Small intestine (tissue), 16 donors: ENCODE data around the gene UGT2B10. TPM values are rescaled to one million over a fixed set of nuclear protein-coding genes. Genes with fewer than 3 reads are reported as not detected.
"Not testable (repeated sequence)": the region's sequence is repeated elsewhere in the genome, so short reads cannot be mapped to it uniquely, and the experiment has no call there.

Experiments used
- DNase-seq, 2 donors: peaks; one replicate each; pipeline versions ENCODE4 v3.0.0 to v3.0.0-alpha.2; 2013
- FAIRE-seq: peaks from 2 replicates; lab custom pipeline; 2012; peaks lifted over from hg19 to GRCh38; lab: Jason Lieb, UNC
- H3K27ac ChIP-seq, 3 donors: one replicate each; pipeline ENCODE4 v1.5.1; 2013; ENCODE audit warnings: low read length in 2 of 3, mild to moderate bottlenecking in 2 of 3, control low read depth in 1 of 3, inconsistent platforms in 1 of 3, low read depth in 1 of 3, moderate library complexity in 1 of 3
- H3K27me3 ChIP-seq, 3 donors: one replicate each; pipeline ENCODE4 v1.6.1; 2013; ENCODE audit warnings: low read length in 3 of 3, inconsistent platforms in 1 of 3; ENCODE audit not compliant: control insufficient read depth in 3 of 3, insufficient read depth in 3 of 3
- H3K36me3 ChIP-seq, 3 donors: one replicate each; pipeline ENCODE4 v1.6.1; 2013; ENCODE audit warnings: low read length in 3 of 3, inconsistent platforms in 1 of 3, low read depth in 1 of 3, mild to moderate bottlenecking in 1 of 3, moderate library complexity in 1 of 3; ENCODE audit not compliant: control insufficient read depth in 3 of 3, insufficient read depth in 2 of 3
- H3K4me1 ChIP-seq, 3 donors: one replicate each; pipeline ENCODE4 v1.6.1; 2013; ENCODE audit warnings: low read length in 2 of 3, inconsistent platforms in 1 of 3, low read depth in 1 of 3, mild to moderate bottlenecking in 1 of 3, moderate library complexity in 1 of 3; ENCODE audit not compliant: control insufficient read depth in 3 of 3, insufficient read depth in 2 of 3
- H3K4me3 ChIP-seq, 3 donors: one replicate each; pipeline ENCODE4 v1.5.1; 2013; ENCODE audit warnings: low read length in 3 of 3, control low read depth in 1 of 3, inconsistent platforms in 1 of 3, low read depth in 1 of 3, mild to moderate bottlenecking in 1 of 3, moderate library complexity in 1 of 3
- H3K9me3 ChIP-seq, 2 donors: one replicate each; pipeline ENCODE4 v1.6.1; 2013; ENCODE audit warnings: low read depth in 1 of 2, low read length in 1 of 2; ENCODE audit not compliant: control insufficient read depth in 2 of 2, insufficient read depth in 1 of 2
- WGBS, 3 donors: extraction: QIAGEN DNeasy Blood & Tissue Kit; methylation state at CpG; one replicate each; pipeline ENCODE4 v1.1.7; 2013; 5-methylcytosine and 5-hydroxymethylcytosine counted together
- long read RNA-seq, 10 donors: transcript quantifications; one replicate each; lab custom pipeline, GENCODE V29; 2026
- polyA plus RNA-seq, 4 donors: library from polyadenylated mRNA; stranded (reverse) in 3 of 4; unstranded in 1 of 4; fragments of 200-250 nt in 3 of 4; fragments of 120-200 nt in 1 of 4; gene quantifications; one replicate each; pipeline versions ENCODE4 v1.2.1 to v1.2.3, GENCODE V29; 2013
- donor health status: healthy with polysubstance abuse.
- donor health status: control.
- donor health status: control.
- donor health status: Bipolar disorder and iron deficiency.
- donor health status: healthy.

The UGT2B10 gene
- under 1 TPM in 2 of 4 donors, not detected in 2; 0.03 to 0.83 TPM for polyA plus RNA-seq
- long read RNA-seq, donor 1, partial matches to known transcripts, result 25 of 136 reads
- long read RNA-seq, donor 1, other reads (novel, unspliced or antisense), result 111 of 136 reads
- long read RNA-seq, donor 2, result 0 reads
- long read RNA-seq, donor 3, partial matches to known transcripts, result 29 of 63 reads
- long read RNA-seq, donor 3, other reads (novel, unspliced or antisense), result 34 of 63 reads
- long read RNA-seq, donor 4, result 0 reads
- long read RNA-seq, donor 5, partial matches to known transcripts, result 190 of 190 reads
- long read RNA-seq, donor 5, other reads (novel, unspliced or antisense), result 0 of 190 reads
- long read RNA-seq, donor 6, partial matches to known transcripts, result 103 of 103 reads
- long read RNA-seq, donor 6, other reads (novel, unspliced or antisense), result 0 of 103 reads
- long read RNA-seq, donor 7, result 0 reads
- long read RNA-seq, donor 8, result 0 reads
- long read RNA-seq, donor 9, result 0 reads
- long read RNA-seq, donor 10, partial matches to known transcripts, result 175 of 428 reads
- long read RNA-seq, donor 10, other reads (novel, unspliced or antisense), result 252 of 428 reads

DNA sequence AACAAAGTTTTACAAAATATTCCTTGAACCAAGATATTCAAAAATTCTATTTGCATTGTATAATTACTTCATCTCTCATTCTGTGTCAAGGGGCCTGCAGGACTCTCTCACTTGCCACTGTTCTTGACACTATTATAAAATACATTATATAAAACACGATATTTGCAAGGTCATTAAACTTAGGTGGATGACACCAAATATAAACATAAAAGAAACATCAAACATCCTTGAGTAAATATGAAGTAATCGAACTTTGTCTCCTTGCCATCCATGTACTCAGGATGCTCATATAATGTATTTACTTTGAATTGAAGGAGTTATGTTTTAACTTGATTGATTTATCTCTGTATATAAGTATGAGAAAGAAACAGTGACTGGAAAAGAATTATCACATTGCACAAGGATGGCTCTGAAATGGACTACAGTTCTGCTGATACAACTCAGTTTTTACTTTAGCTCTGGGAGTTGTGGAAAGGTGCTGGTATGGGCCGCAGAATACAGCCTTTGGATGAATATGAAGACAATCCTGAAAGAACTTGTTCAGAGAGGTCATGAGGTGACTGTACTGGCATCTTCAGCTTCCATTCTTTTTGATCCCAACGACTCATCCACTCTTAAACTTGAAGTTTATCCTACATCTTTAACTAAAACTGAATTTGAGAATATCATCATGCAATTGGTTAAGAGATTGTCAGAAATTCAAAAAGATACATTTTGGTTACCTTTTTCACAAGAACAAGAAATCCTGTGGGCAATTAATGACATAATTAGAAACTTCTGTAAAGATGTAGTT, at the start of gene UGT2B10:
TSS of gene UGT2B10 (plus strand) at position 378 of the 793 bp plus-strand sequence. CDS start at position 404, 26 bp downstream.
- H3K4me3 ChIP-seq, H3K4me1 ChIP-seq, H3K27ac ChIP-seq, H3K27me3 ChIP-seq, H3K36me3 ChIP-seq, H3K9me3 ChIP-seq: not testable (repeated sequence)
- WGBS, 3 donors, result 43 to 51% (median 45%) methylated on average over 4 of the region's 4 CpGs
- FAIRE-seq (peak; percentile 57), DNase-seq (peak in 1 of 2 donors; percentile 12)

DNA sequence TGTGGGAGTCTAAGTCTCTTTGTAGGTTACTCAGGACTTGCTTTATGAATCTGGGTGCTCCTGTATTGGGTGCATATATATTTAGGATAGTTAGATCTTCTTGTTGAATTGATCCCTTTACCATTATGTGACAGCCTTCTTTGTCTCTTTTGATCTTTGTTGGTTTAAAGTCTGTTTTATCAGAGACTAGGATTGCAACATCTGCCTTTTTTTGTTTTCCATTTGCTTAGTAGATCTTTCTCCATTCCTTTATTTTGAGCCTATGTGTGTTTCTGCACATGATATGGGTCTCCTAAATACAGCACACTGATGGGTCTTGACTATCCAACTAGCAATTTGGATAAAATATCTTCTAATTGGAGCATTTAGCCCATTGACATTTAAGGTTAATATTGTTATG, 44.0 kb upstream of the UGT2B10 start:
- H3K4me3 ChIP-seq, H3K4me1 ChIP-seq, FAIRE-seq, H3K27ac ChIP-seq, DNase-seq, H3K27me3 ChIP-seq, H3K36me3 ChIP-seq, H3K9me3 ChIP-seq: not testable (repeated sequence)

- DNase-seq, result no peak
- 80 to 91% (median 88%) methylated on average over 5 of the region's 5 CpGs for WGBS, 3 donors
- Histone ChIP-seq H3K9me3 (peaks cover 0 to 7% of the 10 kb centered on the region in 2 donors), H3K4me1 (no peaks in the 10 kb centered on the region), H3K27ac (no peak overlapping the region), H3K36me3 (peaks cover 0 to 5% (median 0%) of the 10 kb centered on the region in 3 donors), H3K4me3 (no peak overlapping the region), H3K27me3 (no peaks in the 10 kb centered on the region)
- FAIRE-seq, result no peak
These were observed 42.1 kb upstream of the UGT2B10 start for GRCh38 chr4:68773699-68774098.

- DNase-seq (no peak), FAIRE-seq (peak; percentile 99)
- Histone ChIP-seq H3K9me3 (peaks cover 0 to 11% of the 10 kb centered on the region in 2 donors), H3K4me3 (no peak overlapping the region), H3K36me3 (no peaks in the 10 kb centered on the region), H3K4me1 (no peaks in the 10 kb centered on the region), H3K27ac (no peak overlapping the region), H3K27me3 (no peaks in the 10 kb centered on the region)
- 79 to 92% (median 87%) methylated on average over 1 of the region's 1 CpG for WGBS, 3 donors
These were observed 35.6 kb upstream of the UGT2B10 start for GRCh38 chr4:68780232-68780631.

- peak; percentile 28 to 66 for DNase-seq
- Histone ChIP-seq H3K4me1 (no peaks in the 10 kb centered on the region), H3K36me3 (no peaks in the 10 kb centered on the region), H3K27ac (no peak overlapping the region), H3K27me3 (no peaks in the 10 kb centered on the region), H3K9me3 (no peaks in the 10 kb centered on the region), H3K4me3 (no peak overlapping the region)
- peak; percentile 73 for FAIRE-seq
- 22 to 56% (median 24%) methylated on average over 1 of the region's 1 CpG for WGBS, 3 donors
These were observed 18.7 kb upstream of the UGT2B10 start for GRCh38 chr4:68797048-68797447.

- no peak overlapping the region for H3K27ac ChIP-seq
These were observed 18.2 kb upstream of the UGT2B10 start for GRCh38 chr4:68797618-68798017.

GRCh38 chr4:68803013-68803412, 12.8 kb upstream of the UGT2B10 start:
- whole genome bisulfite sequencing, 3 donors, result 92 to 97% (median 96%) methylated on average over 4 of the region's 4 CpGs
- Histone ChIP-seq H3K27ac (no peak overlapping the region), H3K27me3 (no peaks in the 10 kb centered on the region), H3K36me3 (no peaks in the 10 kb centered on the region), H3K4me3 (no peak overlapping the region), H3K4me1 (no peaks in the 10 kb centered on the region), H3K9me3 (peaks cover 0 to 8% of the 10 kb centered on the region in 2 donors)
- DNase-seq (peak in 1 of 2 donors; percentile 9), FAIRE-seq (no peak)

More at GRCh38 chr4:68797618-68798017, 18.2 kb upstream of the UGT2B10 start:
- H3K9me3 ChIP-seq, result no peaks in the 10 kb centered on the region
- no peaks in the 10 kb centered on the region for H3K4me1 ChIP-seq
- DNase-seq (no peak), FAIRE-seq (no peak)
- WGBS, 3 donors, result 50 to 61% (median 52%) methylated on average over 3 of the region's 3 CpGs
- H3K4me3 ChIP-seq, result no peak overlapping the region
- no peaks in the 10 kb centered on the region for H3K27me3 ChIP-seq
- H3K36me3 ChIP-seq, result no peaks in the 10 kb centered on the region

- Histone ChIP-seq H3K4me1 (no peaks in the 10 kb centered on the region), H3K9me3 (peaks cover 0 to 8% of the 10 kb centered on the region in 2 donors)
- 48 to 61% (median 53%) methylated on average over 2 of the region's 2 CpGs for WGBS, 3 donors
These were observed 7.7 kb upstream of the UGT2B10 start for GRCh38 chr4:68808060-68808459.

More at GRCh38 chr4:68808060-68808459, 7.7 kb upstream of the UGT2B10 start:
- DNase-seq (peak in 1 of 2 donors; percentile 6), FAIRE-seq (no peak)
- no peak overlapping the region for H3K4me3 ChIP-seq
- no peaks in the 10 kb centered on the region for H3K27me3 ChIP-seq
- H3K27ac ChIP-seq, result no peak overlapping the region
- no peaks in the 10 kb centered on the region for H3K36me3 ChIP-seq
